Measurements from ENCODE around the gene STPG2. TPM values are rescaled to one million over a fixed set of nuclear protein-coding genes. Genes with fewer than 3 reads are reported as not detected.

Gene STPG2
- total RNA-seq, 4 donors from 2014 or later = not detected

GRCh38 chr4:97984545-97985131 is 158.6 kb downstream of the STPG2 start:
- Histone ChIP-seq H3K36me3 (no peaks in the 10 kb centered on the region), H3K27ac (no peak overlapping the region), H3K4me1 (no peaks in the 10 kb centered on the region), H3K4me3 (no peak overlapping the region), H3K27me3 (no peaks in the 10 kb centered on the region), H3K9me3 (no peaks in the 10 kb centered on the region)
- no peak for DNase-seq
- TF ChIP-seq POLR2A (IDR thresholded peaks at IDR 0.05) = no peak
- no peak for TF ChIP-seq CTCF (IDR thresholded peaks at IDR 0.05)

- Histone ChIP-seq H3K36me3 (no peaks in the 10 kb centered on the region), H3K9me3 (no peaks in the 10 kb centered on the region), H3K4me1 (no peaks in the 10 kb centered on the region), H3K27ac (no peak overlapping the region), H3K27me3 (no peaks in the 10 kb centered on the region), H3K4me3 (no peak overlapping the region)
- no peak for TF ChIP-seq CTCF (IDR thresholded peaks at IDR 0.05)
- TF ChIP-seq POLR2A (IDR thresholded peaks at IDR 0.05) = no peak
- DNase-seq = no peak
Observed at GRCh38 chr4:97978791-97979488, 164.3 kb downstream of the STPG2 start.

- Histone ChIP-seq H3K27me3 (no peaks in the 10 kb centered on the region), H3K4me3 (no peak overlapping the region), H3K9me3 (no peaks in the 10 kb centered on the region), H3K27ac (no peak overlapping the region), H3K4me1 (no peaks in the 10 kb centered on the region), H3K36me3 (no peaks in the 10 kb centered on the region)
- no peak for TF ChIP-seq POLR2A (IDR thresholded peaks at IDR 0.05)
- no peak for DNase-seq
Observed at GRCh38 chr4:97953171-97953941, 189.9 kb downstream of the STPG2 start.

- no peaks in the 10 kb centered on the region for H3K36me3 ChIP-seq
- no peak for DNase-seq
- TF ChIP-seq CTCF (IDR thresholded peaks at IDR 0.05) = no peak
- no peak for TF ChIP-seq POLR2A (IDR thresholded peaks at IDR 0.05)
- no peaks in the 10 kb centered on the region for H3K4me1 ChIP-seq
- H3K27me3 ChIP-seq = no peaks in the 10 kb centered on the region
- H3K9me3 ChIP-seq = no peaks in the 10 kb centered on the region
- H3K27ac ChIP-seq = no peak overlapping the region
- no peak overlapping the region for H3K4me3 ChIP-seq
Observed at GRCh38 chr4:97952763-97953162, 190.5 kb downstream of the STPG2 start.

GRCh38 chr4:97950836-97951235 is 192.4 kb downstream of the STPG2 start:
- H3K27ac ChIP-seq = no peak overlapping the region
- H3K36me3 ChIP-seq = no peaks in the 10 kb centered on the region
- no peaks in the 10 kb centered on the region for H3K9me3 ChIP-seq
- TF ChIP-seq POLR2A (IDR thresholded peaks at IDR 0.05) (no peak), CTCF (IDR thresholded peaks at IDR 0.05) (no peak)
- H3K4me3 ChIP-seq = no peak overlapping the region
- H3K27me3 ChIP-seq = no peaks in the 10 kb centered on the region
- DNase-seq = no peak
- H3K4me1 ChIP-seq = no peaks in the 10 kb centered on the region

- H3K27me3 ChIP-seq = no peaks in the 10 kb centered on the region
- TF ChIP-seq CTCF (IDR thresholded peaks at IDR 0.05) (no peak), POLR2A (IDR thresholded peaks at IDR 0.05) (no peak)
- H3K27ac ChIP-seq = no peak overlapping the region
- no peak for DNase-seq
- no peaks in the 10 kb centered on the region for H3K36me3 ChIP-seq
- peaks cover 0 to 5% (median 0%) of the 10 kb centered on the region in 4 donors for H3K9me3 ChIP-seq
- no peaks in the 10 kb centered on the region for H3K4me1 ChIP-seq
- no peak overlapping the region for H3K4me3 ChIP-seq
Observed at GRCh38 chr4:97942951-97943350, 200.3 kb downstream of the STPG2 start.
